Stimulated activated CD8-positive, alpha-beta memory T cell treated with anti-CD3 and anti-CD28 coated beads, Interleukin-15, amount 100 ng/mL, for 48 hours (primary cell): ENCODE data around the gene AGAP1.

ENCODE experiments used
- DNase-seq, 2 donors: peaks; one replicate each; pipeline ENCODE4 v3.0.0-alpha.2; 2020; ENCODE audit warnings: low read depth in 2 of 2

AGAP1 gene

DNA sequence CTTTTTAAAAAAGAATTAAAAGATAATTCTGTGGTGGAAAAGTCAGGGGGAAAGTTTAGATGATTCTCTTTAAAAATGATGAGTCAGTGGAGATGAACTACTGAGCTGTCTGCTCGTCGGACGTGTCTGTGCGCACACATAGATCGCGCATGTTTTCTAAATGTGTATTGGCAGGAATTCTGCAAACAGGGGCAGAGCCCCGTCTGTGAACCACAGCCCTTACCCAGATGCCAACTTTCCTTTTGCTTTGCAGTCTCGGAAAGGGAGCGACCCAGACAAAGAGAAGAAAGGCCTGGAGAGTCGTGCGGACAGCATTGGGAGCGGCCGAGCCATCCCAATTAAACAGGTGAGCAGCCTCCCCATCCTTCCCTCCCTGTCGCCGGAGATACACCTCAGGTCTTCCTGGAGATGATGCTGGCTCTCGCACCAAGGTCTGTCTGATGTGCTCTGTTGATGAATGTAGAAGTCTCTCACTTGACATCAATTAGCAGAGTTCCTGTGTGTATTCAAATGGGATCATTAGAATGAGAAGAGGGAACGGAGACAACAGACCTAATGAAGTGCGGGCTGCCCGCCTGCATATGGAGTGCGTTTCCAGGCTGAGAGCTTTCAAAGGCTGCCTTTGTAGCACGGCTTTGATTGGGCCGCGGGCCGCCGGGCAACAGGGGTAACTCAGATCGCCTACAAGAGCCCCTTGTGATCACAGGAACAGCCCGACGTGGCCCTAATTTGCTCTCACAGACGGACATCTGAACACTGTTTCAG is 313.3 kb downstream of the AGAP1 start:
- no peak for DNase-seq

DNA sequence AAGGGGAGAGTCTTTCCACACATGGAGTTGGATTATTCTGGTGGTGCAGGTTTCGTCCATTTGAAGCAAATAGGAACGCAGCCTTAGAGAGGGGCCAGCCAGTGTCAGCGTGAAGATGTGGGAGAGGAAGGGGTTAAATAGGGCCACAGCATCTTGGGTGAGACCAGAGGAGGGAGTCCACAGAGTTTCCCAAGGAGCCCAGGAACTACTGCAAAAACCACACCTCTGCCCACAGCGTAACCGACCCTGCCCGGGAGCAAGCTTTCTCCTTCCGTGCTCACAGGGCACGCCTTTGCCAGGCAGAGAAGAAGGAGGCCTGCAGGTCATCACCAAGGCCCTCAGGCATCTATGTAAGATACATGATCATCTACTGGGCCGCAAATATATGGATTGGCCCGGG is 314.5 kb downstream of the AGAP1 start:
- no peak for DNase-seq

DNA sequence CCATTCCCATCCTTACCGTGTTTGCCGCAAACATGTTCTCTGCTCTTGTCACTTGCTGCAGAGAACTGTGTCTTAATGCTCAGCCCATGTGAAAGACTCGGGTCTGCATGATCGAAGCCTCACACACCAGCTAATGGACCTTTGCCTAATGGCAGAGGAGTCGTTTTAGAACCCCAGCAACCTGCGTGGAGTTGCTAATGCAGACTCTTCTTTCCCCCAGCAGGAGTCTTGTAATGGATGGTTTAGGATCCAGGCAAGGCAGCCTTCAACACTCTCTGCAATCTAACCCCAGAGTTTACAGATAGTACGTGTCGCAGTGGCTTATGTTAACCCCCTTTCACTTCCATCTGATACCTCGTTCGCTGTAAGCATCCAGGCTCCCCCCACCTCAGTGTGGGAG is 316.4 kb downstream of the AGAP1 start:
- no peak for DNase-seq

DNA sequence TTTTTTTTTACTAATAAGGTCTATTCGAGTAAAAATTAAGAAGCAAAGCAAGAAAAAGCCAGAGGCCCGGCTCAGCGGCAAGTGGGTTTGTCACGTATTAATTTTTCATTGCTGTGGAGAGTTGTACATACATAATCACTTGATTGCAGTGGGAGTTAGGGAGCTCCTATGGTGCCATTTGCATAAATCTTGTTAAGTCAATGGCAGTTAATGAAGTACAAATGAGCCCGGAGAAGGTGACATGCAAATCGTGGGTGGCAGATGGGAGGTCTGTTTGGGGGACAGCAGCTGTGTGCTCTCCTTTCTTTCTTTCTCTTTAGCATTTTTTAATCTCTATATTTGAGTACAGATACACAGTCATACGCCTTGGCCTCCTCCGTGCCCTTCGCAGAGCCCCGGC is 317.0 kb downstream of the AGAP1 start:
- no peak for DNase-seq

- DNase-seq, result no peak
Observed at GRCh38 chr2:235811446-235812184, 317.8 kb downstream of the AGAP1 start.

- no peak for DNase-seq
Observed at GRCh38 chr2:235812185-235812665, 318.4 kb downstream of the AGAP1 start.

GRCh38 chr2:235813398-235813797 is 319.6 kb downstream of the AGAP1 start:
- no peak for DNase-seq

GRCh38 chr2:235820571-235820970 is 326.7 kb downstream of the AGAP1 start:
- DNase-seq, result no peak

GRCh38 chr2:235824331-235824730 is 330.5 kb downstream of the AGAP1 start:
- no peak for DNase-seq

DNA sequence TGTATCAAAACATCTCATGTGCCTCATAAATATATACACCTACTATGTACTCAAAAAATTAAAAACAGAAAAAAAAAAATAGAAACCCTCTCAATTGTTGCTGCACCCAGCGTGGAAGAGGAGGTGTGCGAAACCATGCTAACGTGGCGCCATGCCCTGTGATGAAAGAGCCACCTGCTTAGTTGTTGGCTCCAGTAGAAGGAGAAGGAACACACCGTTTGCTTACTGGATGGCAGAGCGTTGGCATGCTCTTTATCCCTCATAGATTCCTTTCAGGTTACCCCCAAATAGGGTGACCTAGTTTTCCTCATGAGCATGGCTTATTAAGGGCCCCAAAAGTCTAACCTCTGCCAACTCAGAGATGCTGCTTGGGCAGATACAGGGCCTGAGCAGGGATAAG is 332.1 kb downstream of the AGAP1 start:
- DNase-seq, result no peak

DNA sequence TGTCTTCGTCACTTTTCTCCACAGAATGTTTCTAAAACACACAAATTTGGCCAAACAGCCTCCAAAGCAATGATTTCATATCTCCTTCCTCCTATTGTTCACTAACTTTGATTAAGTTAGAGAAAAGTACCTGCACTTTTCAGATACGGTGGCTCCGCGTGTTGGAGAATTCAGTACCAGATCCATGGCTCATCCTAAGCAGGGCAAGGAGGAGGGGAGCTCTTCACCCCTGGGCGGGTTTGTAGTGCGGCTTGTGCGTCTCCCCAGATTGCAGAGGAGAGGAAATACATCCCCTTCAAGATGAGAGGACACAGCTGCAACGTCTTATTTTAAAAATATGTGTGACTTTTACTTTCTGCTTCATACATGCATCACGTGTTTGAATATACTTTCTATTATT is 333.0 kb downstream of the AGAP1 start:
- DNase-seq, result no peak

DNA sequence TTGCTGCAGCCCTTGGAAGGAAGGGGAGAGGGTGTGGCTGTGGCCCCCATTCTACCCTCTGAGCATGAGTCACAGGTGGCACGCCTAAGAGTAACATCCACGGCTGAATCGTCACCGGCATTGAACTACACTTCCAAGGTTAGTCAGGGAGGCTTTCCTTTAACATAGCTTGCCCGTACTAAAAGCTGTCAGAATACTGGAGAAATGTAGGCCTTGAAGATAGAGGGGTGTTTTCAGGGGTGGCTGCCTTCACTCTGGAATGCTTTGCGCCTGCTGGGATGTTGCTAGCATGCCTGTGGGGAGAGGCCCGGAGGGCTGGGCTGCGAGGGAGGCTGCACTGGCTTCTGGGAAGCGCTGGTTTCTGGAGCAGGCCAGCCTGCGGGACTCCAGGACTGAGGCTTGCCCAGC is 333.7 kb downstream of the AGAP1 start:
- DNase-seq, result no peak

- no peak for DNase-seq
Observed at GRCh38 chr2:235829726-235830125, 335.9 kb downstream of the AGAP1 start.

- DNase-seq, result no peak
Observed at GRCh38 chr2:235831755-235832154, 337.9 kb downstream of the AGAP1 start.

- no peak for DNase-seq
Observed at GRCh38 chr2:235832941-235833340, 339.1 kb downstream of the AGAP1 start.

DNA sequence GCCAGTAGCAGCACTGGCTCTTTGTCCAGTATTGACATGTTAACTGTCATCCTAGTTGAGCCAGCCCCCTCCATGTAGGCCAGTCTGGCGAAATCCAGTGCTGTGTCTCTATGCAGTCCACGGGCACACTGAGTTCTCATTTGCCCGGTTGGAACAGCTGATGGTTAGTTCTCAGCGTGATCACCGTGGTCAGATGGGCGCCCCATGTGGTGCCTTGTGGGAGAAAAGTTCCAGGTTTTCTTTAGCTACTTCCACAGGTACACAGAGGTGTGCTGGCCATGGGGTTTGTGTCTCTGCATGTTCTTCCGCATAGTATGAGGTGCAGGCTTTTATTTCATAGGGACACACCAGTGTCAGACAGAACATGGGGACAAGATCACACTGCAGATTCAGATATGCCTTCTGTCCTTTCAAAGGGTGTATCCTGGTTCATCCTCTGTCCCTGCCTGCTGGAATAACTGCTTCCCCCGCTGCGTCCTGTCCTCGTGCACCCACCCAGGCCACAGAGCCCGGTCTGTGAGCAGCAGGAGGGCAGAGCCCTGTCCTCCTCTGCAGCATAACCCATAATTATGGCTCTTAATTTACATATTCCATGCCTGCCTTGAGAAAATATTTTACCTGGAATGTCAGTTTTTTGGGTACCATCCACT is 340.3 kb downstream of the AGAP1 start:
- DNase-seq, result no peak

- no peak for DNase-seq
Observed at GRCh38 chr2:235834781-235835180, 340.9 kb downstream of the AGAP1 start.

DNA sequence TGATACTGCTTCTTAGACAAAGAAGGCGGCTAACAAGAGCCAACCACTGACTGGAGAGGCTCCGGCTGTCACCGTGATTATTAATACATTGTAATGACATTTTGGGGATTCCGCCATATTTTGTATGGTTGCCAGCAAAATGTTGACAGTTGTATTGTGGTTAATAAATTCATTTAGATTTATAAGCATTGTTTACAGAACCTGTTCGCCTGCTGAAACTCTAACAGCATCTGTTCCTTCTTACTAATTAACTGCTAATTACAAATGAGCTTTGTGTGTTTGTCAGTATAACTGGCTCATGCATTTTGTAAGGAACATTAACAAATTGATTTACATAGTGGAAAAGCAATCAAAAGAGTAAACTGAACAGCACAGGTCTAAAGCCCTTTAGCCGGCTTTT is 342.0 kb downstream of the AGAP1 start:
- DNase-seq, result no peak

GRCh38 chr2:235836491-235836911 is 342.7 kb downstream of the AGAP1 start:
- DNase-seq, result no peak

GRCh38 chr2:235839226-235839625 is 345.4 kb downstream of the AGAP1 start:
- no peak for DNase-seq

GRCh38 chr2:235839974-235840373 is 346.1 kb downstream of the AGAP1 start:
- no peak for DNase-seq

GRCh38 chr2:235841863-235842262 is 348.0 kb downstream of the AGAP1 start:
- no peak for DNase-seq

- DNase-seq, result no peak
Observed at GRCh38 chr2:235842941-235843340, 349.1 kb downstream of the AGAP1 start.
